Breast epithelium (tissue), 4 donors: Measurements from ENCODE around the gene CCDC73. TPM values are rescaled to one million over a fixed set of nuclear protein-coding genes. Genes with fewer than 3 reads are reported as not detected.
A peak's percentile ranks its signal among the peaks of the same experiment; 100 is the strongest.
"Not testable (repeated sequence)": the region's sequence is repeated elsewhere in the genome, so short reads cannot be mapped to it uniquely, and the experiment has no call there.

Source experiments
- DNase-seq, 2 donors: peaks; one replicate each; pipeline ENCODE4 v3.0.0-alpha.2; 2019; ENCODE audit warnings: low spot score in 2 of 2
- H3K27ac ChIP-seq, 2 donors: fragments of 200-600 bp; sonication (generic) in 1 of 2; one replicate each; pipeline ENCODE4 v1.5.1; 2016 to 2019; ENCODE audit warnings: mild to moderate bottlenecking in 1 of 2
- H3K27me3 ChIP-seq, 2 donors: fragments of 200-600 bp; sonication (generic) in 1 of 2; one replicate each; pipeline versions ENCODE4 v1.5.1 to v1.6.0; 2017 to 2019; ENCODE audit warnings: control low read depth in 1 of 2, mild to moderate bottlenecking in 1 of 2
- H3K36me3 ChIP-seq: fragments of 200-600 bp; one replicate; pipeline ENCODE4 v1.5.1; 2019
- H3K4me1 ChIP-seq, 2 donors: fragments of 200-600 bp; sonication (generic); one replicate each; pipeline ENCODE4 v1.5.1; 2016 to 2019; ENCODE audit warnings: control low read depth in 1 of 2
- H3K4me3 ChIP-seq, 3 donors: fragments of 200-600 bp; sonication (generic); 1 replicate in 2 of 3; 2 replicates in 1 of 3; pipeline ENCODE4 v1.5.1; 2016 to 2019; ENCODE audit warnings: mild to moderate bottlenecking in 3 of 3, moderate library complexity in 2 of 3
- H3K9me3 ChIP-seq, 2 donors: fragments of 200-600 bp; sonication (generic) in 1 of 2; one replicate each; pipeline ENCODE4 v1.5.1; 2016 to 2019; ENCODE audit warnings: control low read depth in 1 of 2
- CTCF ChIP-seq, 3 donors: fragments of 450-650 bp; IDR thresholded peaks; one replicate each; pipeline ENCODE4 v1.5.1; 2016 to 2017; ENCODE audit warnings: antibody characterized with exemption in 3 of 3, mild to moderate bottlenecking in 3 of 3, moderate library complexity in 3 of 3
- POLR2A ChIP-seq: fragments of 450-650 bp; IDR thresholded peaks from one replicate; pipeline ENCODE4 v1.6.1; 2016; ENCODE audit warnings: antibody characterized with exemption, mild to moderate bottlenecking, moderate library complexity
- POLR2AphosphoS5 ChIP-seq, 3 donors: sonication (generic); formaldehyde crosslinking; IDR thresholded peaks; one replicate each; pipeline ENCODE4 v1.6.1; 2017; ENCODE audit warnings: antibody characterized with exemption in 3 of 3
- intact Hi-C: fragments of 100-400 bp; cut with DNase I; formaldehyde crosslinking; loops from one replicate; pipeline ENCODE4 v1.15.1; 2023; ENCODE audit warnings: low total_unique reads
- total RNA-seq, 3 donors: library from RNA; depleted of rRNA; stranded (reverse); fragments of >200 nt; gene quantifications; one replicate each; pipeline ENCODE4 v1.1.0, GENCODE V29; 2016

Gene CCDC73
- total RNA-seq, 3 donors from 2014 or later, result 0.15 to 0.33 TPM; not detected in 1

GRCh38 chr11:32829680-32830412 is 35.4 kb upstream of the CCDC73 start, which contains the start of gene PRRG4:
Gene PRRG4 (plus strand): TSS chr11:32829927. CDS start chr11:32830530, 603 bp downstream.
- Histone ChIP-seq H3K4me3 (peak within 1 kb of the TSS; percentile 53 to 76 (median 75)), H3K27ac (peak within 1 kb of the TSS; percentile 76 to 89), H3K4me1 (no peaks in the 10 kb centered on the region), H3K9me3 (no peaks in the 10 kb centered on the region), H3K36me3 (no peaks in the 10 kb centered on the region), H3K27me3 (no peaks in the 10 kb centered on the region)
- peak; percentile 71 to 82 for DNase-seq
- peak; percentile 24 to 59 (median 38) for TF ChIP-seq POLR2AphosphoS5 (IDR thresholded peaks at IDR 0.05)
- no peak for TF ChIP-seq POLR2A
- intact Hi-C loops, result loop anchor here (5.0 kb wide), 1 partner anchor 1337 kb away; no protein-coding TSS in a partner anchor

- Histone ChIP-seq H3K27me3 (no peaks in the 10 kb centered on the region), H3K9me3 (no peaks in the 10 kb centered on the region), H3K4me1 (no peaks in the 10 kb centered on the region), H3K36me3 (no peaks in the 10 kb centered on the region), H3K27ac (peak overlapping the region; percentile 76 to 89), H3K4me3 (peak overlapping the region; percentile 53 to 76 (median 75))
- DNase-seq, result no peak
- TF ChIP-seq CTCF (IDR thresholded peaks at IDR 0.05) (no peak), POLR2AphosphoS5 (IDR thresholded peaks at IDR 0.05) (no peak), POLR2A (no peak)
- intact Hi-C loops, result no loop called here
Measured at GRCh38 chr11:32829157-32829679, 34.8 kb upstream of the CCDC73 start.

GRCh38 chr11:32827276-32827675 is 32.8 kb upstream of the CCDC73 start:
- no peak overlapping the region for H3K4me3 ChIP-seq
- H3K36me3 ChIP-seq, result no peaks in the 10 kb centered on the region
- no peak for DNase-seq
- no peaks in the 10 kb centered on the region for H3K27me3 ChIP-seq
- H3K27ac ChIP-seq, result no peak overlapping the region
- TF ChIP-seq POLR2A, result no peak
- TF ChIP-seq POLR2AphosphoS5 (IDR thresholded peaks at IDR 0.05), result no peak
- TF ChIP-seq CTCF (IDR thresholded peaks at IDR 0.05), result no peak
- no peaks in the 10 kb centered on the region for H3K4me1 ChIP-seq
- intact Hi-C loops, result no loop called here
- no peaks in the 10 kb centered on the region for H3K9me3 ChIP-seq

- no peak for TF ChIP-seq POLR2AphosphoS5 (IDR thresholded peaks at IDR 0.05)
- TF ChIP-seq POLR2A, result no peak
- TF ChIP-seq CTCF (IDR thresholded peaks at IDR 0.05), result no peak
Measured at GRCh38 chr11:32826113-32826512, 31.7 kb upstream of the CCDC73 start.

GRCh38 chr11:32823617-32824016 is 29.2 kb upstream of the CCDC73 start:
- H3K9me3 ChIP-seq, intact Hi-C loops, DNase-seq: not testable (repeated sequence)

More at GRCh38 chr11:32826113-32826512, 31.7 kb upstream of the CCDC73 start:
- H3K9me3 ChIP-seq, result no peaks in the 10 kb centered on the region
- no peak overlapping the region for H3K27ac ChIP-seq
- no peaks in the 10 kb centered on the region for H3K36me3 ChIP-seq
- no peaks in the 10 kb centered on the region for H3K27me3 ChIP-seq
- no peak overlapping the region for H3K4me3 ChIP-seq
- no peaks in the 10 kb centered on the region for H3K4me1 ChIP-seq
- no peak for DNase-seq
- intact Hi-C loops, result no loop called here

GRCh38 chr11:32821917-32822560 is 27.6 kb upstream of the CCDC73 start:
- Histone ChIP-seq H3K27me3 (no peaks in the 10 kb centered on the region), H3K4me1 (no peaks in the 10 kb centered on the region), H3K9me3 (no peaks in the 10 kb centered on the region), H3K4me3 (no peak overlapping the region), H3K27ac (no peak overlapping the region), H3K36me3 (no peaks in the 10 kb centered on the region)
- TF ChIP-seq CTCF (IDR thresholded peaks at IDR 0.05) (no peak), POLR2AphosphoS5 (IDR thresholded peaks at IDR 0.05) (no peak), POLR2A (no peak)
- DNase-seq, result no peak
- intact Hi-C loops, result no loop called here

More at GRCh38 chr11:32823617-32824016, 29.2 kb upstream of the CCDC73 start:
- H3K27ac ChIP-seq, H3K4me1 ChIP-seq, H3K27me3 ChIP-seq, H3K36me3 ChIP-seq, H3K4me3 ChIP-seq: not testable (repeated sequence)
